Stimulated activated CD4-positive, alpha-beta T cell treated with anti-CD3 and anti-CD28 coated beads, TNF-alpha, amount 100 ng/mL, for 4 hours (primary cell): ENCODE data around the gene ACTL10.

Experiments
- DNase-seq, 3 experiments: peaks; one replicate each; pipeline ENCODE4 v3.0.0-alpha.2; 2020; ENCODE audit warnings: low read depth in 3 of 3

ACTL10 gene

DNA sequence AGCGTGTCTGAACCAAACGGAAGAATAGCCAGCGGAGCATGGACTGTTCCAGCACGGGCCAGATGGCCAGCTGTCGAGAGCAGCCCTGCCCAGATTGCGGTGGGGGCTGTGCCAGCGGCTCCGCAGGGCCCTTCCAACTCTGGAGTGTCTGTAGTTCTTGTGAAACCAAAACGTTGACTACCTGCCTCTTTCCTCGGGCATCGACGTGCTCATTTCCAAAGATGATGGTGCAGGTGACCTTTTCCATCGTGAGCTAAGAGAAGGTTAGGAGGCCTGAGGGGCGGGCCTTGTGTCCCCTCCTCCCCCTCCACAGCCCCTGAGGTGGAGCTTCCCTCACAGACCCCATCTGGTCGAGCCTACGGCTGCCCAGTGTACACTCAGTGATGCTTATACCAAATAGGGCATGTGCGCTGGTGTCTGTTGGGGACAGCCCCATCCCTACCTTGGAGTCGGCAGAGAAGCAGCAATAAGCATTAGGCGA is 17.5 kb upstream of the ACTL10 start:
- no peak for DNase-seq

DNA sequence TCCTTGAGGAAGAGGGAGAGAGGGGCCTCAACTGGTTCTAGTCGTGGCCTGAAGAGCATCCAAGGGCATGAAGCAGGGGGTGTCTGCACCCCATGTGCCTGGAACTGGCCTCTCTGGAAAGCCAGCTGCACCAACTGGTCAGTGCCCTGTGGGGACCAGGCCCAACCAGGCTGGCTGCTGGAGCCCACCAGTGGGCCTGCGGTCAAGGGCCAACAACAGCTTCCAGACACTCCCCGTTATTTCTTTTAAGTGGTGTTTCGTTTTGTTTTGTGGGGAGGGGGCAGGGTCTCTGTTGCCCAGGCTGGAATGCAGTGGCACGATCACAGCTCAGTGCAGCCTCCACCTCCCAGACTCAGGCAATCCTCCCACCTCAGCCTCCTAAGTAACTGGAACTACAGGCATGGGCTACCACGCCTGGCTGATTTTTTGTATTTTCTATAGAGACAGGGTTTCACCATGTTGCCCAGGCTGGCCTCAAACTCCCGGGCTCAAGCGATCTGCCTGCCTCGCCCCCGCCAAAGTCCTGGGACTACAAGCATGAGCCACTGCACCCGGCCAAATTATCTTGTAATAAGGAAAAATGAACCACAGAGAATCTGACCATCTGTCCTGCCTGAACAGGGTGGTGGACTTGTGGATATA is 16.5 kb upstream of the ACTL10 start:
- DNase-seq = no peak

DNA sequence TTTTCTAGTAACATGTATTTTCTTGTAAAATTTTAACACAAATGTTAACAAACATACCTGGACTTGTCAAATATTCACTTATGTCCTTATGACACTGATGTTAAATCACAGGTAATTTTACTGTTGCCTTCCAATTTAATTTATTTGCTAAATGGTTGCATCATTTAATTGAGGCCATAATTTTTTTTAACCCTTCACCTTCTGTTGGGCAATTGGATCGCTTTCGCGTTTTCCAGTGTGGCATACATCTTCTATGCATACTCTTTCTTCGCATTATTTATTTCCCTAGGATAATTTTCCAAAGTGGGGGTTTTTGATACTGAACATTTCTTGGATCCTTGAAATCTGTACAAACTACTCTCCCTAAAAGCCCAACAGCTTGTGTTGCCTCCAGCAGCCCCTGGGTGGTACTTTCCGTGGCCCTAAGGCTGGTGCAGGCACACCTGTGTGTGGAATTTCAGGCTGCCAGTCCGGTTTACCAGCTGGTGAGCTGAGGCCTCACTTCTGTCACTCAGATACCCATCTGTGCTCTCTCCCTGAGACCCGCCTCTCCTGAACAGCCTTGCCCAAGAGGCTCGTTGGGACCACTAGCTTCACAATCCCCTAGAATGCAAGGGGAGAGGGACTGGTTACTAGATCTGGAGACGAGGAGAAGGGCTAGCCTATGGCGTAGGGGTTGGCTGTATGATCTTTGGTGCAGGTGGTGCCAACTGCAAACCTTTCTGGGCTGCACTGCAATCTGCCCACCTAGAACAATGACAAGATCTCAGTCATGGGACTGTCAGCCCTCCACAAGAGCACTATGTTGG is 15.8 kb upstream of the ACTL10 start:
- no peak for DNase-seq

DNA sequence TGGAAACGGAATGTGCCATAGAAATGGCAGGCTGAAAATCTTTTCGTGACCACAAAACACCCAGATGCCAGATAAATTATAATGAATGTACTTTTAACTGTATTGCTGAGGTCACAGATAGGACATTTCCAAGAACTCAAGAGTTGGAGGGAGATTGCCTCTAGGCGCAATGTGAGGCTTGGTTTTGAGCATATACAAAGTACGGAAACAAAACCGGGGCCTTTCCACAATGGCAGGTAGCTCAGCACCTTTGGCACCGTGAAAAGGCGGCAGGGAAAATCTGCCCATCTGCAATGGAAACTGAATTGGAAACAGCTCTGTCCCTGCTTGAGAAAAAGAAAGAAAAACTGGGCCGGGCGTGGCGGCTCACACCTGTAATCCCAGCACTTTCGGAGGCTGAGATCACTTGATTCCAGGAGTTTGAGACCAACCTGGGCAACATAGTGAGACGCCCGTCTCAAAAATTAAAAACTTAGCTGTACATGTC is 15.1 kb upstream of the ACTL10 start:
- no peak for DNase-seq

DNA sequence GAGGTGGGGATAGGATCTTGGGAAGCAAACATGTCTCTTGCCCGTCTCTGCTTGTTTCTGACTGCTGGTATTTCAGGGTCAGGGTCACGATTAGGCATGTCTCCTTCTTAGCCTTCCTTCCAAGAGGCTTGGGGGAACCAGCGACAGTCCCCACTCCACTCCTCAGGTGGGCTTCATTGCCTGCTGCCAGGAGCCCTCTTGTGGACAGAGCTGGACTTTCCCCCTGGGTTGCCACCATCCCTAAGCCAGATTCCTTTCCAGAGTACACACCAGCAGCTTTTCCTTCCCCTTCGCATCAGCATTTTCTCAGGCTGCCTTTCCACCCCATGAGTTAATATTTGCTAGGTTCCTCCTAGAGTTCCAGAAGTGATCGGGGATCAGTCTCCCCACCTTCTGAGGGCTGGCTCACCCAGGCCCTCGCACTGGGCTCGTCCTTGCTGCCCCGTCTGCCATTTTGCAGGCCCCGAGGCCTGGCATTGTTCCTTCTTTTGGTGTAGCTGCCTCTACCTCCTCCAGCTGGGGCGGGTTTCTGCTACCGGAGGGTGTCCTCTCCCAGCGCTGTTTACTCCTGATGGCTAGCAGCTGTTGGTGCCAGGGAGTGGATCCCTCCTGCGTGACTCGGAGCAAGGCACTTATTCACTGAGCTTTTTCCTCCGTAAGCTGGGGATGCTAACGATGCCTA is 13.4 kb upstream of the ACTL10 start:
- DNase-seq = peak in 1 of 3 experiments; percentile 13

DNA sequence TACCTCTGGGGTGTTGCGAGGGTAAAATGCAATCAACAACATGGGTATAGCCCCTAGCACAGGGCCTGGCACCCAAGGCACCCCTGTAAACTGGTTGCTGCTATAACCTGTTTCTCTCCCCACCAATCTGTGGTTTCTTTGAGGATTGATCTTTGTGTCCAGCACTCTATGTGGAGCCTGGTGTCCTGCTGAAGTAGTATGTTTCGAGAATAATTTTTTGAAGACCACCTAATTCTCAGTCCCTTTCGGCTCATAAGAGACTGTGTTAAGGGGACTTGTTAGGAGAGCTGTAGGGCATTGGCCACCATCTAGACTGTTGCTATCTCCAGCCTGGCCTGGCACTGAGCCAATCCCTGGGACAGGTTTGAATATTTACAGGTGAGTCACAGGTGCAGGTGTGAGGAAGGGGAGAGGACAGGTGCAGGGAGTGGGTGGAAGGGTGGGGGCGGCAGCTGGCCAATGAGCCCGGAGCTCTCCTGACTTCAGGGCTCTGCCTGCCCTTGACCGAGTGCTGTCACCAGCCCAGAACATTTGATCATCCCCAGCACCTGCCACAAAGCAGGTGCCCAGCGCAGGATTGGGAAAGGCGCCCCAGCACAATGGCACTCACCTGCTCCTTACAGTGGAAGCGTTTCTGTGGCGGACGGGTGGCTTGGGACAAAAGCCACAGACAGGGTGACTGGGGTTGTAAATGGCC is 12.7 kb upstream of the ACTL10 start:
- no peak for DNase-seq

DNA sequence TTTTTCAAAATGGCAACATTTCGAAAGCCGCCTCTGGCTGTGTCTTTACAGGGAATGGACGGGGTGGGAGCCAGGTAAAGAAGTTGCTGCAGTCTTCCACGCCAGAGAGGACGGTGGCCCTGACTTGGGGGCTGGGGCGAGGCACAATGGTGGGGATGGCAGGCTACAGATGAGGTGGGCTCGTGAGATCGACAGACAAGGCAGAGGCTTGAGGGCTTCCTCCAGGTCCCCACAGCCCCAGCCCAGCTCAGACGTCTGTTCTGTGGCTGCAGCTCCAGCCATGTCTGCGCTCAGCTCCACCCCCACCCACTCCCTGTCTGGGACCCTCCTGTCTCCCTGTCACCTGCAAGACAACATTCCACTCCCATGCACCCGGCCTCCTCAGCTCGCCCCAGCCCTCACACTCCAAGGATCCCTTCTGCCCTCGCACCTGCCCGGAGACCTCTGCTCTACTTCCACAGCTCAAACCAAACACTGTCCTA is 12.0 kb upstream of the ACTL10 start:
- DNase-seq = no peak

DNA sequence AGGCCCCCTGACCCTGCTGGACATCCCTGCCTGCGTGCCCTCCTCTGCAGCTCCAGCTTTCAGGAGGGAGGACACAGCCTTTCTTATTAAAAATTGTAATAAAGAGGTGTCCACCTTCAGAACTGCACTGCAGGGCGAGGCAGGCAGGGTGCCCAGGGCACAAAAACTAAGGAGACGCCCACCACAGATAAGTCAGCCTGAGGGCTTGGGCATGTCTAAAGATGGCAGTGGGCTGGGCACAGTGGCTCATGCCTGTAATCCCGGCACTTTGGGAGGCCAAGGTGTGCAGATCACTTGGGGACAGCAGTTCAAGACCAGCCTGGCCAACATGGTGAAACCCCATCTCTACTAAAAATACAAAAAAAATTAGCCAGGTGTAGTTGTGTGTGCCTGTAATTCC is 11.6 kb upstream of the ACTL10 start:
- no peak for DNase-seq

DNA sequence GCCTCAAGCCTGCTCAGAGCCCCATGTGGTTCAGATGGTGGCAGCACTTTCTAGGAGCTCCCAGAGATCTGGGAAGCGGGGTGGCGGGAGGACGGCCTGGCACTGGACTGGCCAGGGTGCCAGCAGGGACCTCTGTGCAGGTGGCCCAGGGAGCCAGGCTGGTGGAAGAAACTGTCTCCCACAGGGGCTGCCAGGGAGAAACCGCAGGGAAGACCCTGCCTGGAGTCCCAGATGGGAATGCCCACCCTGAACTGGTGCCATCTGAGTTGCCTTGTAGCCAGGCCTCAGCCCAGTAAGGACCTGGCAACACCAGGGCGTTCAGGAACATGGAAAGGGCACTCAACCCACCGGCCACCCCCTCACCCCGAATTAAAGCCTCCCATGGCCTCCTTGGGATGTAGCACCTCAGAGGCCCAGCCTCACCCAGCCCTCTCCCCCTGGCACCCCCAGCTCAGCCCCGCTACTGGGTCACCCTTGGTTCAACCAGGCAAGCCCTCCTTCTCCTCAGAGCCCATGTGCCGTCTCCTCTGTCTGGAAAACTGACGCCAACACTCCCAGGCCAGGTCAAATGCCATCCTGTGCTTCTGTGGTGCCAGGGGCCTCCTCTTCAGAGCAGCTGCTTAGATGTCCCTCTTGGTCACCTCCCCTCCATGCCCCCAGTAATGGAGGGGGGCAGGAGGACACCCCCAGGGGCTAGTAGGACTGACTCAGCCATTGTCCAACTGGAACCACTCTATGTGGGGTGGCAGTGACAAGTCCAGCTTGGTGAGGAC is 10.5 kb upstream of the ACTL10 start:
- DNase-seq = no peak

DNA sequence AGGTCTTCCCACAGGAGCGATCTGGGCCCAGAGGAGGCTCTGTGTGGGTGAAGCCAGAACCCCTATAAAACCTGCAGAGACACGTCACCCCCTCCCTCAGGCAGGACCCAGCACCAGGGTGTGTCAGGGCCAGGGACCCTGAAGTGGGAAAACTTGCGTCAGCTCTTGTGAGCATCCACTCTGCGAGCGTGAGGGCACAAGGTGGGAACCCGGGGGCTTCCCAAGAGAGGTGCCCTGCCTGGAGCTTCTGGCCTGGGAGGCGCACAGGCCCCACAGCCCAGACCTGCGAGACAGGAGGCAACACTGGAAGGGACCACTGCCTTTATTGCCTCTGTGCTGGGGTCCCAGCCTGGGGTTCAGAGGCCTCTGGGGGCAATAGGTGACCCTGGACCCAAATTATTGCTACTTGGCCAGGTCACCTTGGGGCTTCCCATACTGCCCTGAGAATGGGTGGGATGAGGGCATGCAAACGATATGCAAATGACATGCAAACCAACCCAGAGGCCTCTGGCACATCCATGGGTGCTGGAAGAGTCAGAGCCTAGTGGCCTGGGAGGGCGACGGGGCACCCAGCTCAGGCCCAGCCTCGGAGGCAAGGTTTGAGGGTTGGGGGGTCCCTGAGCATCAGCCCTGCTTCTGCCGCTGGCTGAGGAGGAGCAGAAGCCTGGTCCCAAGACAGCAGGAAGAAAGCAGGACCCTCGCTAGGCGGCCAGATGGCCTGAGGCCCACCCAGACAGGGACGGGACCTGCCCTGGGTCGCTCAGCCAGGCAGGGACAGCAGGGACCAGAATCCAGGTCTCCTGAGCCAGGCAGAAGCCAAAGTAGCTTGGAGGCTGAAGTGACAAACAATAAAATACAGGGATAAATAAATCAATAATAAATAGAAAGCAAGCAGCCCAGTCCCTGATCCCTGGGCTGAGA is 9.7 kb upstream of the ACTL10 start:
- DNase-seq = no peak

DNA sequence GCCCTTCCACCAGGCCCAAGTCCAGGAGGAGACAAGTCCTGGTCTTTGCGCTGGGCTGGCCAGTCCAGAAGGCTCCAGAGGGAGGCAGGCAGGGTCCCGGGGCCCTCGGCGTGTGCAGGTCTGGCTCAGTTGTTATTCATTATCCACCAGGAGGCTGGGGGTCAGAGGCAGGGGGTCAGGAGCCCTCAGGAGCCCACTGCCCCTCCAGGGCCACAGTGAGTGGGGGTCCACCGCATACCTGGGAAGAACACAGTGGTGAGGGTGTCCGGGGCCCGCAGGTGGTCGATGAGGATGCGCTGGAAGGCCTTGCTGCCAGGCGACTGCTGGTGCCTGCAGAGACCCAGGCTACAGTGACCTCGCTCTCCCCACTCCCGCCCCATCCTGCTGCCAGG is 9.0 kb upstream of the ACTL10 start:
- no peak for DNase-seq

DNA sequence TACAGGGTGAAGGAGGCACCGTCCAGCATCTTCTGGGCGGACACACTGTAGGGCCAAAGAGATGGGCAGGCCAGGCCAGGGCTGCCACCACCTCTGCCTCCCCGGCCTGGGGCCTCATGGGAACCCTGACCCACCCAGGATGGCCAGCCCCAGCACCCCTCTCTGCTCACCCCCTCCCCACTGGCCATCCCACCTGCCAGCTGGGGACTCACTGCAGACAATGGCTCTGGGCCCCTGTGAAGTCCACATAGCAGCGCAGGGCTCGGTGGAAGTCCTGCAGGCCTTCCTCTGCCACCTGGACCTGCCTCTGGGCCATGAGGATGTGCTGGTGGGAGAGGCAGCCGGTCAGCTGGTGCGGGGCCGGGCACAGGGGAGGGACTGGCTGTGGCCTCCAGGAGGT is 8.2 kb upstream of the ACTL10 start:
- no peak for DNase-seq

DNA sequence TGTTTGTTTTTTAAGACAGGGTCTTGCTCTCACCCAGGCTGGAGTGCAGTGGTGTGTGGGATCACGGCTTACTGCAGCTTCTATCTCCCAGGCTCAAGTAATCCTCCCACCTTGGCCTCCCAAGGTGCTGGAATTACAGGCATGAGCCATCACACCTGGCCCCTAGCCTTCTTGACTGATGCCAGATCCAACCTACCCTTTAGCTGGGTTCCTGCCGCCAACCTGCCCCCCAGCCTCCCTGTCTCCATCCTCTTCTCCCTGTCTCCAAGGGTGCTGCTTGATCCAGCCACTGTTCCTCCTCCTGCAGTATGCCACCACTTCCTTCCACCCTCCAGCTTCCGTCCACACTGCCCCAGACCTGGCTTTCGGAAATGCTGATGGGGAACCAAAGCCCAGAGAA is 7.8 kb upstream of the ACTL10 start:
- DNase-seq = no peak

DNA sequence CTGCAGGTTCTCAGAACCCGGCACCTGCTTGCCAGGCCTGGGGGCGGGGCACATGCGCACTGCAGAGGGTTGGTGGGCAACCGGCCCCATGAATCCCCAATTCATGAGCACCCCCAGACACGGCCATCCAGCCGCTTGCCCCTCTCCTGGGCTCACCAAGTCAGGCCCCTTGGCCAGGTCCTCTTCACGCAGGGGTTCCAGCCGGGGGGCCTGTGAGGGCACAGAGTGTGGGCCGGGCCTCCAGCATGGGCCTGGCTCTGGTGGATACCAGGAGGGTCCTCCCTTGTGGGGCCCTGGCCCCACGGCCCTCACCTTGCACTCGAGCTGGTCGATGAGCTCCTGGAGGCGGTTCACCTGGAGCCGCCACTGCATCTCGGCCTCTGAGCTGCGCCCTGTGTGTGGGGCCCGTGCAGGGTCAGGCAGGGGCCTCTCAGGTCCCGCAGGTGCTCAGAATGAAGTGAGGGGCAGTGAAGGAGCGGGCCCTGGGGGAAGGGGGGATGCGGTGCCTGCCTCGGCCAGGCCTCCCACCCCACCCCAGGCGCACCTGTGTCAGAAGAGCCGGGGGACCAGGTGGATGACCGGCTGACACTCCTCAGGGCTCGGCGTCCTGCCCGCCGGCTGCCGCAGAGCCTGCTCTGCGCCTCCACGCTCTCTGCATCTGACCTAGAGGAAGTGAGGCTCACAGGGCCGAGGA is 7.3 kb upstream of the ACTL10 start:
- no peak for DNase-seq

DNA sequence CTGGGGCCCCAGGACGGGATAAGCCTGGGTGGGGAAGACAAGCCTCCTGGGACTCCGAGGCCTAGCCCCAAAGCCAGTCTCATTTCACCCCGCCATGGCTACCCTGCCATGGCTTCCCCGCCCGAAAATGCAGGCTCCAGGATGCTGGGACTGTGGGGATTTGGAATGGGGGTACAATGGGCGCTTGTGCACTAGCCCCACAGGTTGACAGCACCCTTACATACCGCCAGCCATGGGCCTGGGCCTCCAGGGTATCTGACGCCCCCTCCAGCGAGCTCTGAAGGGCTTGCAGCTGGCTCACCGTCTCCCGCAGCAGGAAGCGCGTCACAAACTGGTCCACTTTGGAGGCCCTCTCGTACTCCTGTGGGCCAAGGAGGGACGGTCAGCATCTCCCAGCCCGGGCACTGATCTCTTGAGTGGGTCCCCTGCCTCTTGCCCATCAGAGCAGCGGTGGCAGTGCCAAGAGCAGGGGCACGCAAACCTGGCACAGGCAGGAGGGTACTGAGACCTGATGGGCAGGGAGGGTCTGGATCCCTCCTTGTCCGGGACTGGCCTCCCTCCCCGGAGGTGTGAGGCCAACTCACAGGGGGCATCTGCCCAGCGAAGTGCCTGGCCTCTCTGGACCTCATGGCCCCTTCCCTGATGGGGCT is 6.6 kb upstream of the ACTL10 start:
- no peak for DNase-seq

DNA sequence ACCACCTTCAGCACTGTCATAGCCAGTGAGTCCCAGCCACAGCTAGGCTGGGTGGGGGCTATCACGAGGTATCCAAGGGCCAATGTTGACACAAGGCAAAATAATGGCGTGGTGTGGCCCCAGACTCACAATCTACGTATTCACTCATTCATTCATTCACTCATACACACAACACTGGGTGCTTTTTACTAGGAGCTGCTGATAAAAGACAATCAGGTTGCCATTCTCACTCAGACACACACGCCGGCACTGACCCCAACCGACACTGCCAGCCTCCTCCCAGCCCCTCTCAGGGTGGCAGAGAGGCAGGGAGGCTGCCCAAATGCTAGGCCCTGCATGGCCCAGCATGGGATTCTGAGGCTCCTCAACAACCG is 6.1 kb upstream of the ACTL10 start:
- no peak for DNase-seq

DNA sequence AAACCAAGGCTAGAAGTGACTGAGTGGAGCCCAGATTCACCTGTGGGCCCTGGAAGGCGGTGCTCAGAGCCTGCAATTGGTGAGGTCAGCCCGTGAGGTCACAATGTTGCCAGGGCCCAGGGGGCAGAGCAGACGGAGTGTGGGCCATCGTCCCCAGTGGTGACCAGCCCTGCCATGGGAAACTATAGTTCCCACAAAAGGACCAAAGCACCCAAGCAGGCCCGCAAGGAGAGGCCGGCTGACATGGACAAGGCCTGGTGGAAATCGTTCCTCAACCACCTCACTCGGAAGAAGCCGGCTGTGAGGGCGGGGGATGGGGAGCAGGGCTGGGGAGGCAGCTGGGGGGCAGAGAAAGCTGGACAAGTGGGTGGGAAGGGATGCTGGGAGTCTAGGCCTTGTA is 4.6 kb upstream of the ACTL10 start, which contains the start of gene C20orf144:
TSS of gene C20orf144 (plus strand) at position 156 of the 400 bp plus-strand sequence. CDS start at position 175, 19 bp downstream.
- no peak for DNase-seq

DNA sequence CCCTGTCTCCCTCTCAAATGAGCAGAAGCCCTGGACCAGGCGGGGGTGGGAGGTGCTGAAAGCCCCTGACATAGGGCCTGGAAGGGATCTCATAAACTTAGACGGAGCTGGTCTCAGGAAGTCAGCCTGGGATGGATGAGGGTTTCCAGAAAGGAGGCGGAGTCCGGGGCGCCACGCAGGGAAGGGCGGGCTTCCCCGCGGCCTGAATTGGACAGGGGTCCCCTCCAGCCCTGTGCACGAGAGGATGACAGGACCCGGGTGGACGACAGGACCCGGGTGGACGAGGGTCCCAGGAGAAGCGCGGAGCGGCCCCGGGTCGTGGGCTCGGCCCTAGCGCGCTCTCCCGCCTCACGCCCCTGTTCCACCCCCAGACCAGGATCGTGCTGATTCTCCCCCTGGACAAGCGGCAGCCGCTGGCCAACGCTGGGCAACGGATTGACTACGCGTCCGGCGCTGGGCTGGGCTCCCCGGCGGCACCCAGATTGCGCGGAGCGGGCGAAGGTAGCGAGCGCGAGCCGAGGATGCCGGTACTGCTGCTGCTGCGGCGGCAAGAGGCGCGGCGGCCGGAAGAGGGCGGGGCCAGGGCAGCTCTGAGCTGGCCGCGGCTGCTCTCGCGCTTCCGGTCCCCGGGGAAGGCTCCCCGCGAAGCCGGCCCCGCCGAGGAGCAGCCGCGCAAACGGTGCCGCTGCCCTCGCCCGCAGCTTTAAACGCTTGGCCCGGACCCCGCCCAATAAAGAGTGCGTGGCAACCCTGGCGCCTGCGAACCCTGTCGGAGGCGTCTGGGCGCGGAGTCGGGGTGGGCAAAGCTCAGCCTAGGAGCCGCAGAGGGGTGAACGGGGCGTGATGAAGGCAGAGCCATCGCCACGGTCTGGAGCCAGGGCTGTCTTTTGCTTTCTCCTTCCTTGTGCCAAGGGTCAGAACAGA is 3.3 kb upstream of the ACTL10 start:
- peak; percentile 62 to 79 (median 65) for DNase-seq
